Left ventricle myocardium inferior (tissue), 1 donor: Measurements from ENCODE around the gene RAD51B. TPM values are rescaled to one million over a fixed set of nuclear protein-coding genes. Genes with fewer than 3 reads are reported as not detected.

Source experiments
- DNase-seq: peaks from one replicate; pipeline ENCODE4 v3.0.0-alpha.2; 2020
- H3K27ac ChIP-seq: fragments of 200-600 bp; replicated peaks from 2 replicates; pipeline ENCODE4 v1.8.0; 2021
- H3K27me3 ChIP-seq: fragments of 200-600 bp; 2 replicates; pipeline ENCODE4 v1.8.0; 2021; ENCODE audit warnings: low read depth
- H3K36me3 ChIP-seq: fragments of 200-600 bp; 2 replicates; pipeline ENCODE4 v1.8.0; 2021
- H3K4me1 ChIP-seq: fragments of 200-600 bp; 2 replicates; pipeline ENCODE4 v1.8.0; 2021
- H3K4me3 ChIP-seq: fragments of 200-600 bp; 2 replicates; pipeline ENCODE4 v1.8.0; 2021; ENCODE audit warnings: mild to moderate bottlenecking, moderate library complexity
- H3K9me3 ChIP-seq: fragments of 200-600 bp; replicated peaks from 2 replicates; pipeline ENCODE4 v1.8.0; 2021
- intact Hi-C: fragments of 100-400 bp; cut with micrococcal nuclease; formaldehyde crosslinking; loops from one replicate; pipeline ENCODE4 v1.11.0; 2022
- total RNA-seq: library from RNA; stranded (reverse); fragmentation: NEBNext Ultra II Directional; extraction: Animal tissue kit (Norgen Biotek cat#: 25700); gene quantifications from one replicate; pipeline ENCODE4 v1.2.1, GENCODE V29; 2021
- TF ChIP-seq, protein P1 (sequence below): fragments of 200-600 bp; IDR thresholded peaks from 2 replicates; pipeline ENCODE4 v1.8.0; 2021; ENCODE audit warnings: antibody characterized with exemption, mild to moderate bottlenecking, borderline replicate concordance
- donor health status: DM: no; HTN: yes; CAD: no; lungs with severe emphysema.

The RAD51B gene
- total RNA-seq, 1 donor from 2014 or later: 2.4 TPM

DNA sequence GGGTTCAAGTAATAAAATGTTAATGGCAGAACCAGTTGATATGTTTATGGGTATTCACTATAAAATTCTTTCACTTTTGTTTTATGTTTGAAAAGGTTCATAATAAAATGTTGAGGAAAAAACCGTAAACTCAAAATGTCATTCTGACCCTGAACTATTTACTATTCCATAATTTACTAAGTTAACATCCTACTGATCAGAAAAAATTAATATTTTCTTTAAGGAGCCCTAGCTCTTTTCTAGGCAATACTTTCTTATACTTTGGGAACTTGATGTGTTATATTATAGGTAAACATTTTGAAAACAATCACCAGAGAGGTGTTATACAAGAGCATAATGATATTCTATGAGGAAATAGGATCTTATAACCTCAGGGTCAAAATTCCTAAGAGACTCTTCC, 638.7 kb downstream of the RAD51B start:
- TF ChIP-seq, protein P1, sequence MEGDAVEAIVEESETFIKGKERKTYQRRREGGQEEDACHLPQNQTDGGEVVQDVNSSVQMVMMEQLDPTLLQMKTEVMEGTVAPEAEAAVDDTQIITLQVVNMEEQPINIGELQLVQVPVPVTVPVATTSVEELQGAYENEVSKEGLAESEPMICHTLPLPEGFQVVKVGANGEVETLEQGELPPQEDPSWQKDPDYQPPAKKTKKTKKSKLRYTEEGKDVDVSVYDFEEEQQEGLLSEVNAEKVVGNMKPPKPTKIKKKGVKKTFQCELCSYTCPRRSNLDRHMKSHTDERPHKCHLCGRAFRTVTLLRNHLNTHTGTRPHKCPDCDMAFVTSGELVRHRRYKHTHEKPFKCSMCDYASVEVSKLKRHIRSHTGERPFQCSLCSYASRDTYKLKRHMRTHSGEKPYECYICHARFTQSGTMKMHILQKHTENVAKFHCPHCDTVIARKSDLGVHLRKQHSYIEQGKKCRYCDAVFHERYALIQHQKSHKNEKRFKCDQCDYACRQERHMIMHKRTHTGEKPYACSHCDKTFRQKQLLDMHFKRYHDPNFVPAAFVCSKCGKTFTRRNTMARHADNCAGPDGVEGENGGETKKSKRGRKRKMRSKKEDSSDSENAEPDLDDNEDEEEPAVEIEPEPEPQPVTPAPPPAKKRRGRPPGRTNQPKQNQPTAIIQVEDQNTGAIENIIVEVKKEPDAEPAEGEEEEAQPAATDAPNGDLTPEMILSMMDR: no peak
- Histone ChIP-seq H3K9me3 (peaks cover 22% of the 10 kb centered on the region), H3K4me1 (peaks cover 22% of the 10 kb centered on the region), H3K4me3 (no peak overlapping the region), H3K36me3 (no peaks in the 10 kb centered on the region), H3K27ac (peak overlapping the region; percentile 62), H3K27me3 (no peaks in the 10 kb centered on the region)
- intact Hi-C loops: no loop called here
- no peak for DNase-seq

DNA sequence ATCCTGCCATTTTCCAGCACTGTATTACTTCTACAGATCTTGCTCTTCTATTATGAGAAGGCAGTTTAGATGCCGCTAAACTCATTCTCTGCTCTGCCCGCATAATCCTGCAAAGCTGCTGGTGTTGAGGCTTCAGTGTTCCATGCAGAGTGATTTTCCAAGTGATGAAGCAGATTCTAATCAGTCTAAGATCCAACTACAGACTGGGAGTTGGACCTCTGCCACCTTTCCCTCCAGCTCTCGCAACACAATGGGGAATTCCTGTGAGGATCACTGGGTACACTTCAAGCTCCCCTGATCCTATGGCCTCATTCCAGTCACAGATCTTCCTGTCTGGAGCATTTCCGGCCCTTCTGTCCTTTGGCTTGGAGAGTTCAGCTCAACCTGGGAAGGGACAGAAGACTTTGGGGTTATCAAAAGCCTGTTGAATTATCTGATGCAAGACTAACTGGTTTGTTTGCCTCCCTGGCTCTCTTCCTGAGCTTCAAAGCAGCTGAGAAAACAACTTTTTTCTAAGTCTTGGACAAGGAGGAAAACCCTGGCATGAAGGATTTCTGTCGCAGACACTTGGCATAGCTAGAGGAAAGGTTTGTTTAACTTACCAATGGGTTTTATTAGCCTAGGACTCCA, 639.4 kb downstream of the RAD51B start:
- intact Hi-C loops: no loop called here

DNA sequence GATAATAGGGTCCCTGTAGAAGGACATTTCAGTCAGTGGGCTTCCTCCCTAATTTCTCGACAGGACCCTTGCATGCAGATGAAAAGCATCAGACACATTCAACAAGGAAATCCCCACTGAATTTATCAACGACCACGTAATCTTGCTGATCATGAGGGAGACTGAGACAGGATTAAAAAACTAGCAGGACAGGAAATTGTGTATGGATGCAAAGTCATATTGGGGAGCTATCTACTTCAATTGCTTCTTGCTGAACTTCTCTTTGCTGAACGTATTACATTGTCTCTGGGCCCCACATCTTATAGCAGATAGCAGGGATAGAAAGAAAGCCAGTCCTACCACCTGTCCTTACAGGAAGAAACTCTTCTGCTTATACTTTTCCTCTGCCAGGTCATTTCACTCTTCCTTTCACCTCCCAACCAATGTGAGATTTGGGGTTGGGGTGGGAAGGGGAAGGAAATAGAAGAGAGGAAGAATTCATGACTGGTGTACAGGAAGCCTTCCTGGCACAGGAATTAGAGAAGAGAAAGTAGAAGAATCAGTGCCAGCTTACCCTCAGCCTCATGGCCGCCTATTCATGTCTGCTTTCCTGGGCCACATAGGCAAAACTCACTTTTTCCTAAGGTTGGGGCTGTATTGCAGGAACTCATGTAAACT, 640.0 kb downstream of the RAD51B start:
- no peaks in the 10 kb centered on the region for H3K27me3 ChIP-seq
- intact Hi-C loops: no loop called here
- peaks cover 22% of the 10 kb centered on the region for H3K4me1 ChIP-seq
- TF ChIP-seq, protein P1: no peak
- peak overlapping the region; percentile 62 for H3K27ac ChIP-seq
- DNase-seq: no peak
- no peak overlapping the region for H3K4me3 ChIP-seq
- peaks cover 14% of the 10 kb centered on the region for H3K9me3 ChIP-seq
- no peaks in the 10 kb centered on the region for H3K36me3 ChIP-seq

More for the DNA sequence above, 639.4 kb downstream of the RAD51B start:
- Histone ChIP-seq H3K36me3 (no peaks in the 10 kb centered on the region), H3K27me3 (no peaks in the 10 kb centered on the region), H3K4me1 (peaks cover 22% of the 10 kb centered on the region), H3K27ac (peak overlapping the region; percentile 62), H3K9me3 (peaks cover 21% of the 10 kb centered on the region), H3K4me3 (no peak overlapping the region)
- DNase-seq: peak; percentile 45
- TF ChIP-seq, protein P1: no peak

DNA sequence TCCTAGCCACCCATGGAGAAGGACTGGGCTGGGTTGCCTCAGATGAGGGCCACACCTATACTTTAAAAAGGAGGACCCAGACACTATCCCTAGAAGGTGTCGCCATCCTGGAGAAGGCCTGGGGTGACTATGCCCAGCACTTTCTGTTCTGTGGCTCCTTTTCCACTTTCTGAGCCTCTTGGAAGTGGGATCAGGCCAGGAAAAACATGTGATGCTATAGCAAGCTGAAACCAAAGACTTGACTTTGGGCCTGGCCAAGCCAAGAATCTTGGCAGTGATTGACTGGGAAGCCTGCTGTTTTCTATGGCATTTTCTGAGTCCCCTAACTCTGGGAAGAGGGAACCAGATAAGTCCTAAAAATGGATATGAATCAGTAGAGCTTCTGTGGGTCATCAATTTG, 641.0 kb downstream of the RAD51B start:
- Histone ChIP-seq H3K4me3 (no peak overlapping the region), H3K4me1 (peaks cover 22% of the 10 kb centered on the region), H3K27ac (peak overlapping the region; percentile 62), H3K27me3 (no peaks in the 10 kb centered on the region), H3K36me3 (no peaks in the 10 kb centered on the region), H3K9me3 (peaks cover 5% of the 10 kb centered on the region)
- DNase-seq: no peak
- intact Hi-C loops: no loop called here
- TF ChIP-seq, protein P1: no peak

DNA sequence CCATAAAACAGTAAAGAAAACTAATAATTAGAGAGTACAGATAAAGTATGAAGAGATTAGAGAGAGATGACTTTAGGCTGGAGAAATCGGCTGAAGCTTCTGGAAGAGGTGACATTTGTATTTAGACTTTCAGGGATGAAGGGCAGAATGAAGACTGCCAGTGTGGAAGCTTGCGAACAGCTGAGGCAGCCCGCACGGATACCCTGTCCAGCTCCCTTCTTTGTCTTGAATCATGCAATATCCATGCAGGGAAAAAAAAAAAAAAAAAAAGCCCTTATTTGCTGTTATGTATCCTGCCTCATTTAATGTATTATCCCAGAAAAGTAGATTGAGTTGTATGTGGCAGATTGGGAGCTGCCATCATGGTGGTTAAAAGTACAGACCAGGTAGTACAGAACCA, 641.5 kb downstream of the RAD51B start:
- H3K27ac ChIP-seq: peak overlapping the region; percentile 62
- no peaks in the 10 kb centered on the region for H3K27me3 ChIP-seq
- intact Hi-C loops: no loop called here
- DNase-seq: no peak
- peaks cover 23% of the 10 kb centered on the region for H3K4me1 ChIP-seq
- no peak overlapping the region for H3K4me3 ChIP-seq
- H3K36me3 ChIP-seq: no peaks in the 10 kb centered on the region
- H3K9me3 ChIP-seq: no peaks in the 10 kb centered on the region
- TF ChIP-seq, protein P1: no peak
